Right lobe of liver (tissue), 6 donors: ENCODE data around the gene BAHCC1. TPM values are rescaled to one million over a fixed set of nuclear protein-coding genes. Genes with fewer than 3 reads are reported as not detected.

Experiments used
- ATAC-seq, 4 donors: fragments of 200-7000 bp; cut with Tn5 transposase; one replicate each; pipeline ENCODE4 v1.9.1; 2020; ENCODE audit warnings: mild to moderate bottlenecking in 4 of 4, moderate library complexity in 4 of 4
- DNase-seq, 3 donors: peaks; one replicate each; pipeline ENCODE4 v3.0.0-alpha.2; 2020
- H3K27ac ChIP-seq, 3 donors: fragments of 200-600 bp; one replicate each; pipeline ENCODE4 v1.8.0; 2022
- H3K27me3 ChIP-seq, 2 donors: fragments of 200-600 bp; one replicate each; pipeline ENCODE4 v1.8.0; 2022
- H3K36me3 ChIP-seq, 4 donors: fragments of 200-600 bp; sonication (generic) in 1 of 4; one replicate each; pipeline versions ENCODE4 v1.5.1 to v1.8.0; 2017 to 2022; ENCODE audit warnings: control low read depth in 1 of 4
- H3K4me1 ChIP-seq, 4 donors: fragments of 200-600 bp; sonication (generic) in 1 of 4; one replicate each; pipeline versions ENCODE4 v1.5.1 to v1.8.0; 2017 to 2022; ENCODE audit warnings: control low read depth in 1 of 4
- H3K4me3 ChIP-seq, 3 donors: fragments of 200-600 bp; one replicate each; pipeline ENCODE4 v1.8.0; 2022
- H3K9me3 ChIP-seq, 4 donors: fragments of 200-600 bp; sonication (generic) in 1 of 4; one replicate each; pipeline versions ENCODE4 v1.5.1 to v1.8.0; 2017 to 2022; ENCODE audit warnings: control low read depth in 1 of 4
- POLR2A ChIP-seq: fragments of 450-650 bp; IDR thresholded peaks from one replicate; pipeline ENCODE4 v1.6.1; 2017; ENCODE audit warnings: antibody characterized with exemption, mild to moderate bottlenecking
- whole genome bisulfite sequencing: methylation state at CpG from one replicate; pipeline ENCODE4 v1.1.6; 2018; ENCODE audit warnings: low coverage, low lambda C conversion rate; ENCODE audit not compliant: insufficient coverage; ENCODE audit errors: missing lambda C conversion rate; 5-methylcytosine and 5-hydroxymethylcytosine counted together
- intact Hi-C, 2 donors: fragments of 100-400 bp; cut with DNase I; formaldehyde crosslinking; loops; one replicate each; pipeline versions ENCODE4 v1.11.2 to v1.14.1; 2022
- total RNA-seq, 6 experiments: library from RNA; depleted of rRNA in 2 of 6; stranded (reverse); fragments of >200 nt in 2 of 6; fragmentation: NEBNext Ultra II Directional in 3 of 6; extraction: Animal tissue kit (Norgen Biotek cat#: 25700) in 3 of 6; gene quantifications; one replicate each; pipeline versions ENCODE4 v1.1.0 to v1.2.4, GENCODE V29; 2016 to 2023
- TF ChIP-seq, protein P1 (sequence below), 4 donors: fragments of 200-600 bp in 3 of 4; fragments of 450-650 bp in 1 of 4; IDR thresholded peaks; one replicate each; pipeline versions ENCODE4 v1.5.1 to v1.8.0; 2016 to 2022; ENCODE audit warnings: antibody characterized with exemption in 4 of 4, mild to moderate bottlenecking in 2 of 4
- donor health status: DM: no; HTN: yes; CAD: no.
- donor health status: DM: no; HTN: no; CAD: no.
- donor health status: DM: no; HTN: no; CAD: no.
- donor health status: DM: no; HTN: yes; CAD: no.
- donor health status: DM: no; HTN: yes; CAD: no.

Gene BAHCC1
- total RNA-seq, 6 experiments from 2014 or later = 2.5 to 6.4 (median 4.9) TPM

- no peak overlapping the region for H3K4me3 ChIP-seq
- no peak for DNase-seq
- 89% methylated on average over 4 of the region's 6 CpGs for WGBS
- H3K27ac ChIP-seq = no peak overlapping the region
- TF ChIP-seq, protein P1, sequence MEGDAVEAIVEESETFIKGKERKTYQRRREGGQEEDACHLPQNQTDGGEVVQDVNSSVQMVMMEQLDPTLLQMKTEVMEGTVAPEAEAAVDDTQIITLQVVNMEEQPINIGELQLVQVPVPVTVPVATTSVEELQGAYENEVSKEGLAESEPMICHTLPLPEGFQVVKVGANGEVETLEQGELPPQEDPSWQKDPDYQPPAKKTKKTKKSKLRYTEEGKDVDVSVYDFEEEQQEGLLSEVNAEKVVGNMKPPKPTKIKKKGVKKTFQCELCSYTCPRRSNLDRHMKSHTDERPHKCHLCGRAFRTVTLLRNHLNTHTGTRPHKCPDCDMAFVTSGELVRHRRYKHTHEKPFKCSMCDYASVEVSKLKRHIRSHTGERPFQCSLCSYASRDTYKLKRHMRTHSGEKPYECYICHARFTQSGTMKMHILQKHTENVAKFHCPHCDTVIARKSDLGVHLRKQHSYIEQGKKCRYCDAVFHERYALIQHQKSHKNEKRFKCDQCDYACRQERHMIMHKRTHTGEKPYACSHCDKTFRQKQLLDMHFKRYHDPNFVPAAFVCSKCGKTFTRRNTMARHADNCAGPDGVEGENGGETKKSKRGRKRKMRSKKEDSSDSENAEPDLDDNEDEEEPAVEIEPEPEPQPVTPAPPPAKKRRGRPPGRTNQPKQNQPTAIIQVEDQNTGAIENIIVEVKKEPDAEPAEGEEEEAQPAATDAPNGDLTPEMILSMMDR (IDR thresholded peaks at IDR 0.05) = no peak
- no peak for TF ChIP-seq POLR2A
- H3K4me1 ChIP-seq = no peaks in the 10 kb centered on the region
- no peaks in the 10 kb centered on the region for H3K36me3 ChIP-seq
- ATAC-seq = no peak
- H3K27me3 ChIP-seq = no peaks in the 10 kb centered on the region
- H3K9me3 ChIP-seq = no peaks in the 10 kb centered on the region
- intact Hi-C loops = loop anchor here in 1 of 2 donors (10.0 kb wide), 2 partner anchors 72 to 222 kb away; no protein-coding TSS in a partner anchor
Measured at GRCh38 chr17:81476635-81477034, 81.4 kb downstream of the BAHCC1 start.

GRCh38 chr17:81477173-81477572, 81.9 kb downstream of the BAHCC1 start:
- TF ChIP-seq, protein P1 (IDR thresholded peaks at IDR 0.05) = no peak
- TF ChIP-seq POLR2A = no peak
- no peak for ATAC-seq

DNA sequence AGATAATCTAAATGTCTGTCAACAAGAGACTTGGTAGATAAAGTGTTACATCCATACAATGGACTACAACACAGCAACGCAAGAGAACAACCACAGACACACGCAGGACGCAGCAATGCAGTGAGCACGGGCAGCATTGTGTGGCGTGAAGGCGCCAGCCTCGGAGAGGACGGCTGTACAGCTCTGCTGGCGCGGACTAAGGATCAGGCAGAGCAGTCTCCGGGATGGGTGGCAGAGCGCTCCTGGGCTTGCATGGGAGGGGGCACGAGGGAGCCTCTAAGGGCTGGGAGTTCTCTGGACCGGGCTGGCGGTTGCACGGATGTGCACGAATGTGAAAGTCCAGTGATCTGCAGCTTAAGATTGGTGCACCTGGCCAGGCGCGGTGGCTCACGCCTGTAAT, 82.9 kb downstream of the BAHCC1 start:
- WGBS = 84% methylated on average over 5 of the region's 20 CpGs
- TF ChIP-seq, protein P1 (IDR thresholded peaks at IDR 0.05) = no peak
- TF ChIP-seq POLR2A = no peak
- Histone ChIP-seq H3K27me3 (no peaks in the 10 kb centered on the region), H3K4me3 (no peak overlapping the region), H3K4me1 (no peaks in the 10 kb centered on the region), H3K36me3 (no peaks in the 10 kb centered on the region), H3K9me3 (no peaks in the 10 kb centered on the region), H3K27ac (no peak overlapping the region)
- intact Hi-C loops = loop anchor here in 1 of 2 donors (10.0 kb wide), 2 partner anchors 73 to 223 kb away; no protein-coding TSS in a partner anchor
- no peak for ATAC-seq
- DNase-seq = no peak

More at GRCh38 chr17:81477173-81477572, 81.9 kb downstream of the BAHCC1 start:
- intact Hi-C loops = loop anchor here in 1 of 2 donors (10.0 kb wide), 2 partner anchors 72 to 222 kb away; no protein-coding TSS in a partner anchor
- Histone ChIP-seq H3K27ac (no peak overlapping the region), H3K36me3 (no peaks in the 10 kb centered on the region), H3K27me3 (no peaks in the 10 kb centered on the region), H3K9me3 (no peaks in the 10 kb centered on the region), H3K4me3 (no peak overlapping the region), H3K4me1 (no peaks in the 10 kb centered on the region)
- WGBS = 78% methylated on average over 3 of the region's 7 CpGs
- DNase-seq = no peak

- TF ChIP-seq POLR2A = no peak
- TF ChIP-seq, protein P1 (IDR thresholded peaks at IDR 0.05) = no peak
- 79% methylated on average over 8 of the region's 20 CpGs for WGBS
- H3K36me3 ChIP-seq = no peaks in the 10 kb centered on the region
- H3K27ac ChIP-seq = no peak overlapping the region
- DNase-seq (no peak), ATAC-seq (no peak)
- no peaks in the 10 kb centered on the region for H3K9me3 ChIP-seq
- no peaks in the 10 kb centered on the region for H3K27me3 ChIP-seq
- H3K4me1 ChIP-seq = peaks cover 0 to 5% (median 0%) of the 10 kb centered on the region in 4 donors
- intact Hi-C loops = loop anchor here (5.0 to 10.0 kb wide), 5 partner anchors 75 to 227 kb away; no protein-coding TSS in a partner anchor
- no peak overlapping the region for H3K4me3 ChIP-seq
Measured at GRCh38 chr17:81479175-81480071, 84.2 kb downstream of the BAHCC1 start.
